Stomach smooth muscle (tissue), 2 donors: ENCODE results near the gene FAM163B.

Experiments used
- H3K27ac ChIP-seq: one replicate; pipeline ENCODE4 v1.7.0; 2013; ENCODE audit warnings: mild to moderate bottlenecking, low read length, inconsistent platforms
- H3K27me3 ChIP-seq, 2 donors: one replicate each; pipeline ENCODE4 v1.7.0; 2013; ENCODE audit warnings: low read length in 2 of 2; ENCODE audit not compliant: insufficient read depth in 2 of 2, control insufficient read depth in 1 of 2
- H3K36me3 ChIP-seq, 2 donors: one replicate each; pipeline ENCODE4 v1.7.0; 2013; ENCODE audit warnings: low read length in 2 of 2; ENCODE audit not compliant: control insufficient read depth in 2 of 2, insufficient read depth in 2 of 2
- H3K4me1 ChIP-seq: one replicate; pipeline ENCODE4 v1.7.0; 2013; ENCODE audit warnings: low read length; ENCODE audit not compliant: control insufficient read depth, insufficient read depth
- H3K4me3 ChIP-seq, 2 donors: one replicate each; pipeline ENCODE4 v1.7.0; 2013; ENCODE audit warnings: low read length in 2 of 2
- H3K9ac ChIP-seq, 2 donors: one replicate each; pipeline ENCODE4 v1.7.0; 2013; ENCODE audit warnings: low read length in 2 of 2, mild to moderate bottlenecking in 1 of 2
- H3K9me3 ChIP-seq, 2 donors: one replicate each; pipeline ENCODE4 v1.7.0; 2013; ENCODE audit warnings: low read length in 2 of 2; ENCODE audit not compliant: control insufficient read depth in 2 of 2
- donor health status: healthy.
- donor health status: Pancreatic carcinoma.

Gene FAM163B

GRCh38 chr9:133638711-133639110, 29.5 kb upstream of the FAM163B start:
- Histone ChIP-seq H3K27ac (no peak overlapping the region), H3K9ac (no peak overlapping the region), H3K4me1 (no peaks in the 10 kb centered on the region), H3K27me3 (peaks cover 14 to 22% of the 10 kb centered on the region in 2 donors), H3K36me3 (no peaks in the 10 kb centered on the region), H3K9me3 (no peaks in the 10 kb centered on the region), H3K4me3 (no peak overlapping the region)

- Histone ChIP-seq H3K4me1 (no peaks in the 10 kb centered on the region), H3K27me3 (peaks cover 14 to 23% of the 10 kb centered on the region in 2 donors), H3K9me3 (no peaks in the 10 kb centered on the region), H3K4me3 (no peak overlapping the region), H3K27ac (no peak overlapping the region), H3K9ac (no peak overlapping the region), H3K36me3 (no peaks in the 10 kb centered on the region)
Measured at GRCh38 chr9:133638076-133638475, 28.9 kb upstream of the FAM163B start.

GRCh38 chr9:133637451-133638055, 28.4 kb upstream of the FAM163B start:
- no peaks in the 10 kb centered on the region for H3K36me3 ChIP-seq
- H3K9ac ChIP-seq = no peak overlapping the region
- no peak overlapping the region for H3K4me3 ChIP-seq
- H3K27ac ChIP-seq = no peak overlapping the region
- H3K27me3 ChIP-seq = peaks cover 13 to 23% of the 10 kb centered on the region in 2 donors
- H3K4me1 ChIP-seq = no peaks in the 10 kb centered on the region
- H3K9me3 ChIP-seq = no peaks in the 10 kb centered on the region

GRCh38 chr9:133636902-133637301, 27.7 kb upstream of the FAM163B start:
- no peak overlapping the region for H3K9ac ChIP-seq
- no peaks in the 10 kb centered on the region for H3K36me3 ChIP-seq
- no peak overlapping the region for H3K4me3 ChIP-seq
- peaks cover 8 to 25% of the 10 kb centered on the region in 2 donors for H3K27me3 ChIP-seq
- H3K4me1 ChIP-seq = no peaks in the 10 kb centered on the region
- no peak overlapping the region for H3K27ac ChIP-seq
- H3K9me3 ChIP-seq = no peaks in the 10 kb centered on the region

GRCh38 chr9:133635533-133636531, 26.6 kb upstream of the FAM163B start, which contains the start of gene DBH:
DBH (plus strand) TSS chr9:133636363; CDS start chr9:133636372, 9 bp downstream.
- no peaks in the 10 kb centered on the region for H3K36me3 ChIP-seq
- H3K4me1 ChIP-seq = no peaks in the 10 kb centered on the region
- no peak within 1 kb of the TSS for H3K9ac ChIP-seq
- no peaks in the 10 kb centered on the region for H3K9me3 ChIP-seq
- peaks cover 5 to 23% of the 10 kb centered on the region in 2 donors for H3K27me3 ChIP-seq
- H3K4me3 ChIP-seq = no peak within 1 kb of the TSS
- no peak within 1 kb of the TSS for H3K27ac ChIP-seq

- H3K4me1 ChIP-seq = no peaks in the 10 kb centered on the region
- no peaks in the 10 kb centered on the region for H3K9me3 ChIP-seq
- H3K4me3 ChIP-seq = no peak overlapping the region
- peaks cover 5 to 22% of the 10 kb centered on the region in 2 donors for H3K27me3 ChIP-seq
- H3K27ac ChIP-seq = no peak overlapping the region
- H3K9ac ChIP-seq = no peak overlapping the region
- no peaks in the 10 kb centered on the region for H3K36me3 ChIP-seq
Measured at GRCh38 chr9:133635098-133635497, 25.9 kb upstream of the FAM163B start.

GRCh38 chr9:133634081-133634691, 25.0 kb upstream of the FAM163B start:
- Histone ChIP-seq H3K4me1 (no peaks in the 10 kb centered on the region), H3K27me3 (peaks cover 5 to 22% of the 10 kb centered on the region in 2 donors), H3K36me3 (no peaks in the 10 kb centered on the region), H3K9ac (no peak overlapping the region), H3K27ac (no peak overlapping the region), H3K9me3 (no peaks in the 10 kb centered on the region), H3K4me3 (no peak overlapping the region)

- no peaks in the 10 kb centered on the region for H3K9me3 ChIP-seq
- no peak overlapping the region for H3K4me3 ChIP-seq
- no peak overlapping the region for H3K27ac ChIP-seq
- H3K9ac ChIP-seq = no peak overlapping the region
- H3K4me1 ChIP-seq = no peaks in the 10 kb centered on the region
- no peaks in the 10 kb centered on the region for H3K36me3 ChIP-seq
- peaks cover 5 to 20% of the 10 kb centered on the region in 2 donors for H3K27me3 ChIP-seq
Measured at GRCh38 chr9:133633681-133634080, 24.5 kb upstream of the FAM163B start.

- no peaks in the 10 kb centered on the region for H3K4me1 ChIP-seq
- H3K9ac ChIP-seq = no peak overlapping the region
- no peak overlapping the region for H3K4me3 ChIP-seq
- H3K9me3 ChIP-seq = no peaks in the 10 kb centered on the region
- no peak overlapping the region for H3K27ac ChIP-seq
- no peaks in the 10 kb centered on the region for H3K36me3 ChIP-seq
- H3K27me3 ChIP-seq = peaks cover 5 to 20% of the 10 kb centered on the region in 2 donors
Measured at GRCh38 chr9:133632806-133633680, 23.9 kb upstream of the FAM163B start.

GRCh38 chr9:133631111-133631510, 21.9 kb upstream of the FAM163B start:
- Histone ChIP-seq H3K4me3 (no peak overlapping the region), H3K9me3 (no peaks in the 10 kb centered on the region), H3K4me1 (no peaks in the 10 kb centered on the region), H3K27ac (no peak overlapping the region), H3K36me3 (no peaks in the 10 kb centered on the region), H3K9ac (no peak overlapping the region), H3K27me3 (peaks cover 5 to 15% of the 10 kb centered on the region in 2 donors)
